Measurements from ENCODE around the gene ASTL. TPM values are rescaled to one million over a fixed set of nuclear protein-coding genes. Genes with fewer than 3 reads are reported as not detected.
"Not testable (repeated sequence)": the region's sequence is repeated elsewhere in the genome, so short reads cannot be mapped to it uniquely, and the experiment has no call there.

The ASTL gene
- polyA plus RNA-seq, 3 donors, result 0.71 TPM; not detected in 2

- Mint-ChIP-seq H3K9me3 (peaks cover 0 to 3% (median 0%) of the 10 kb centered on the region in 7 donors), H3K27ac (peak overlapping the region in 1 of 7 donors; percentile 37), H3K27me3 (ENCODE audit: low read depth in 3 of 3) (peaks cover 0 to 13% (median 3%) of the 10 kb centered on the region in 3 donors), H3K4me1 (peaks cover 50% of the 10 kb centered on the region), H3K4me3 (peak overlapping the region; percentile 63 to 96), H3K36me3 (peaks cover 12 to 15% of the 10 kb centered on the region in 2 donors)
- Histone ChIP-seq H2AFZ (ENCODE audit: insufficient read depth, low read depth, low read length, poor library complexity, severe bottlenecking) (no peak overlapping the region), H4K20me1 (ENCODE audit: insufficient read depth, low read length) (peaks cover 33% of the 10 kb centered on the region), H3K9me3 (replicated peaks in 1 of 2; ENCODE audit: control insufficient read depth in 1 of 2, insufficient read depth in 1 of 2, low read length in 2 of 2) (no peaks in the 10 kb centered on the region), H3K27ac (ENCODE audit: low read depth in 1 of 2, low read length in 2 of 2) (no peak overlapping the region), H3K9ac (ENCODE audit: insufficient read depth, low read length, poor library complexity, severe bottlenecking) (no peak overlapping the region), H3K4me1 (ENCODE audit: control insufficient read depth in 1 of 2, insufficient read depth in 2 of 2, low read length in 2 of 2) (peaks cover 41 to 50% of the 10 kb centered on the region in 2 donors), H3K4me2 (replicated peaks; ENCODE audit: extremely low read depth, low read length, poor library complexity, severe bottlenecking) (peak overlapping the region; percentile 91), H3K36me3 (replicated peaks in 1 of 2; ENCODE audit: control insufficient read depth in 1 of 2, insufficient read depth in 2 of 2, low read length in 2 of 2) (no peaks in the 10 kb centered on the region), H3K4me3 (replicated peaks in 1 of 3; ENCODE audit: low read depth in 2 of 3, low read length in 3 of 3) (peak overlapping the region in 1 of 3 experiments; percentile 93), H3K27me3 (ENCODE audit: control insufficient read depth in 2 of 2, insufficient read depth in 2 of 2, low read length in 2 of 2) (no peaks in the 10 kb centered on the region), H3K79me2 (ENCODE audit: insufficient read depth, low read length) (peaks cover 7% of the 10 kb centered on the region)
- no peak for TF ChIP-seq CTCF (IDR thresholded peaks at IDR 0.05)
- 97% methylated on average over 8 of the region's 10 CpGs for WGBS (ENCODE audit: insufficient coverage)
- DNase-seq, result no peak
- intact Hi-C loops (cut with micrococcal nuclease), result loop anchor here (10.0 kb wide), 2 partner anchors 121 to 391 kb away; partner anchors contain the start of genes ARID5A (in 2 of the 2), CIAO1 (in 1 of the 2) and TMEM127 (in 1 of the 2)
These were observed 5.0 kb upstream of the ASTL start for GRCh38 chr2:96143231-96143847.

- peaks cover 9 to 12% of the 10 kb centered on the region in 2 donors for H3K36me3 Mint-ChIP-seq
- H3K79me2 ChIP-seq (ENCODE audit: insufficient read depth, low read length), result peaks cover 7% of the 10 kb centered on the region
- no peaks in the 10 kb centered on the region for H3K9me3 ChIP-seq (replicated peaks in 1 of 2; ENCODE audit: control insufficient read depth in 1 of 2, insufficient read depth in 1 of 2, low read length in 2 of 2)
- H3K36me3 ChIP-seq (replicated peaks in 1 of 2; ENCODE audit: control insufficient read depth in 1 of 2, insufficient read depth in 2 of 2, low read length in 2 of 2), result no peaks in the 10 kb centered on the region
- no peak for TF ChIP-seq CTCF (IDR thresholded peaks at IDR 0.05)
- H4K20me1 ChIP-seq (ENCODE audit: insufficient read depth, low read length), result peaks cover 33% of the 10 kb centered on the region
- peaks cover 0 to 3% (median 0%) of the 10 kb centered on the region in 7 donors for H3K9me3 Mint-ChIP-seq
- WGBS (ENCODE audit: insufficient coverage), result 88% methylated on average over 15 of the region's 26 CpGs
- no peak overlapping the region for H3K27ac ChIP-seq (ENCODE audit: low read depth in 1 of 2, low read length in 2 of 2)
- intact Hi-C loops (cut with micrococcal nuclease), result loop anchor here (10.0 kb wide), 2 partner anchors 122 to 392 kb away; partner anchors contain the start of genes ARID5A (in 2 of the 2), CIAO1 (in 1 of the 2) and TMEM127 (in 1 of the 2)
- H3K4me1 ChIP-seq (ENCODE audit: control insufficient read depth in 1 of 2, insufficient read depth in 2 of 2, low read length in 2 of 2), result peaks cover 32 to 41% of the 10 kb centered on the region in 2 donors
- H3K27me3 ChIP-seq (ENCODE audit: control insufficient read depth in 2 of 2, insufficient read depth in 2 of 2, low read length in 2 of 2), result no peaks in the 10 kb centered on the region
- H3K4me3 Mint-ChIP-seq, result peak overlapping the region in 1 of 2 donors; percentile 96
- peaks cover 41% of the 10 kb centered on the region for H3K4me1 Mint-ChIP-seq
- no peak overlapping the region for H3K27ac Mint-ChIP-seq
- H3K4me2 ChIP-seq (replicated peaks; ENCODE audit: extremely low read depth, low read length, poor library complexity, severe bottlenecking), result peak overlapping the region; percentile 91
- H2AFZ ChIP-seq (ENCODE audit: insufficient read depth, low read depth, low read length, poor library complexity, severe bottlenecking), result no peak overlapping the region
- peak in 1 of 3 donors; percentile 23 for DNase-seq
- peak overlapping the region in 1 of 3 experiments; percentile 93 for H3K4me3 ChIP-seq (replicated peaks in 1 of 3; ENCODE audit: low read depth in 2 of 3, low read length in 3 of 3)
- H3K9ac ChIP-seq (ENCODE audit: insufficient read depth, low read length, poor library complexity, severe bottlenecking), result no peak overlapping the region
- peaks cover 0 to 10% (median 3%) of the 10 kb centered on the region in 3 donors for H3K27me3 Mint-ChIP-seq (ENCODE audit: low read depth in 3 of 3)
These were observed 4.2 kb upstream of the ASTL start for GRCh38 chr2:96142217-96143113.

- H3K27me3 ChIP-seq (ENCODE audit: control insufficient read depth in 2 of 2, insufficient read depth in 2 of 2, low read length in 2 of 2); H3K27me3 Mint-ChIP-seq (ENCODE audit: low read depth in 3 of 3); H2AFZ ChIP-seq (ENCODE audit: insufficient read depth, low read depth, low read length, poor library complexity, severe bottlenecking); H3K9me3 Mint-ChIP-seq; H3K9me3 ChIP-seq (replicated peaks in 1 of 2; ENCODE audit: control insufficient read depth in 1 of 2, insufficient read depth in 1 of 2, low read length in 2 of 2); DNase-seq; H3K4me3 Mint-ChIP-seq; H3K79me2 ChIP-seq (ENCODE audit: insufficient read depth, low read length); H3K36me3 ChIP-seq (replicated peaks in 1 of 2; ENCODE audit: control insufficient read depth in 1 of 2, insufficient read depth in 2 of 2, low read length in 2 of 2); H3K4me2 ChIP-seq (replicated peaks; ENCODE audit: extremely low read depth, low read length, poor library complexity, severe bottlenecking); H3K27ac Mint-ChIP-seq; H3K27ac ChIP-seq (ENCODE audit: low read depth in 1 of 2, low read length in 2 of 2); H3K9ac ChIP-seq (ENCODE audit: insufficient read depth, low read length, poor library complexity, severe bottlenecking); H3K4me3 ChIP-seq (replicated peaks in 1 of 3; ENCODE audit: low read depth in 2 of 3, low read length in 3 of 3): not testable (repeated sequence)
- Mint-ChIP-seq H3K4me1 (peaks cover 32% of the 10 kb centered on the region), H3K36me3 (peaks cover 9 to 12% of the 10 kb centered on the region in 2 donors)
- intact Hi-C loops (cut with micrococcal nuclease), result loop anchor here (10.0 kb wide), 2 partner anchors 123 to 393 kb away; partner anchors contain the start of genes ARID5A (in 2 of the 2), CIAO1 (in 1 of the 2) and TMEM127 (in 1 of the 2)
- H3K4me1 ChIP-seq (ENCODE audit: control insufficient read depth in 1 of 2, insufficient read depth in 2 of 2, low read length in 2 of 2), result peaks cover 23 to 32% of the 10 kb centered on the region in 2 donors
- no CpG with 5 or more reads among the region's 5 CpGs for WGBS (ENCODE audit: insufficient coverage)
- peaks cover 33% of the 10 kb centered on the region for H4K20me1 ChIP-seq (ENCODE audit: insufficient read depth, low read length)
These were observed 3.3 kb upstream of the ASTL start for GRCh38 chr2:96141624-96141967.
